NCI-H1694 treated with DMSO at 0.1 percent for 48 hours (cell line): ENCODE measurements around the gene VAMP8.

Experiments
- DNase-seq: peaks from one replicate; lab custom pipeline; 2025; lab: John Stamatoyannopoulos, UW

The VAMP8 gene

DNA sequence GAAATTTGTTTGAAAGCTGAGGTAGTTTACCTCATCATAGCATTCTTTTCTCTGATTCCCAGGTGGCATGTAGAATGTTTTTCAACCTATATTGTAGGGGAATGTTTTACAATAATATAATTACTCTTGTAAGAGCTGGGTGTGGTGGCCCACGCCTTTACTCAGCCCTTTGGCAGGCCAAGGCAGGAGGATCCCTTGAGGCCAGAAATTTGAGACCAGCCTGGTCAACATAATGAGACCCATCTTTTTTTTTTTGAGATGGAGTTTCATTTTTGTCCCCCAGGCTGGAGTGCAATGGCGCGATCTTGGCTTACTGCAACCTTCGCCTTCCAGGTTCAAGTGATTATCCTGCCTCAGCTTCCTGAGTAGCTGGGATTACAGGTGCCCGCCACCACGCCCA is 42.2 kb downstream of the VAMP8 start:
- no peak for DNase-seq

DNA sequence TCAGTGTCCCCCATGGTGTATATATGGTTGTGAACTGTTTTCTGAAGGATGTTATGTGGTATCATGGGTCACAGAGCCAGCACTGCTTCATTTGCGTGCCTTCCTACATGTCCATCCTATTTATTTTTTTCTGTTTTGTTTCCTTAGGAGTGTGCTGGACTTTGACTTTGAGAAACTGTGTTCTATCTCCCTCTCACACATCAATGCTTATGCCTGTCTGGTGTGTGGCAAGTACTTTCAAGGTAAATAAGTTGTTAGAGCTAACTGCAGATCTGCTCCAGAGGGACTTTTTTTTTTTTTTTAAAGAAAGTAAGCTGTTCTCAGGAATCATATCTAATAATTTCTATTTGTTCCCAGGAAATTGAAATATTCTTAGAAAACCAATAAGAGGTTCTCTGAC is 44.0 kb downstream of the VAMP8 start:
- no peak for DNase-seq

DNA sequence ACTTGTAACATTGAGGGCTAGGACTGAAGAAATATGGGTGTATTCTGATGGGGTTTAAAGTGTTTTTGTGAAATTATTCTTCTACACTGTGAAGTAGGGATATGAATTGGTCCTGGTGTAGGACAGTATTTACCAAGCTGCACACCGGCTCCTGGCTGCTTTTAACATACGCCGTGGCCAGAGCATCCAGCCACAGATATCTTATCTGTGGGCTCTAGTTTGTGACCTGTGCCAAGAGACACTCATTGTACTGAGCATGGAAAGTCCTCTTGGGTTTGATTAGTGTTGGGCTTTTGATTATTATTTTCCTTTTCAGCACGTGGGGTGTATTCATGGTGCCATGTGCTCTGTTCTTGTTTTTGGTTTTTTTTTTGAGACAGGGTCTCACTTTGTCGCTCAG is 46.6 kb downstream of the VAMP8 start:
- no peak for DNase-seq

DNA sequence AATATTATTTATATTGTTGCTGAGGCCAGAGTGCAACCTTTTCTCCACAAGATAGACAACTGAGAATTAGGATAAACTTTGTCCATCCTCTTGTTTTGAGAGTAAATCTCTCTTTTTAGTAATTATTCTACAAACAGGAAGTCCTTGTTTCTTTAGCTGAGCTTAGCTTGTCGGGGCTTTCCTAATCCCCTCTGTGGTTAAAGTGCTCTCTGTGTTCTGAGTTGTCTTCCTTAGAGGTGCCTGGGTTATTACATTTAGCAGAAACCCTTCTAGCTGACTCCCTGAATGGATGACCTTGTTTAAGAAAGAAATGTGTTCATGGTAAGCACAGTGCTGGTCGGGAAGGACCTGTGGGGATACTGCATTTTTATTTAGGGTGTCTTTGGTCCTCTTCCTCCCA is 51.3 kb downstream of the VAMP8 start:
- no peak for DNase-seq

DNA sequence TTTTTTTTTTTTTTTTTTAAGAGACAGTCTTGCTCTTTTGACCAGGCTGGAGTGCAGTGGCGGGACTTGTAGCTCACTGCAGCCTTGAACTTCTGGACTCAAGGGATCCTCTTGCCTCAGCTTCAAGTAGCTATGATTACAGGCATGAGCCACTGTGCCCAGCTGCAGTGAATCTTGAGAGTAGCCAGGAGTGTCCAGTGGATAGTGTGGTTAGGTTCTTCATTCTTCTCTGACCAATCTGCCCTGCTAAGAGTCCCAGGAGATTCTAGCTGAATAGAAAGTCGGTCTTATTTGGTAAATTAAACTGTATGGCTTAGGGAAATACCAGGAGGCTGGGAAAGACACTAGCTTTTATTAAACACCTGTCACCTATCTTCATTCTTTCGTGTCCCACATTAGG is 53.9 kb downstream of the VAMP8 start:
- DNase-seq = no peak
